ENCODE results near the gene DCDC1.

DCDC1 gene

DNA sequence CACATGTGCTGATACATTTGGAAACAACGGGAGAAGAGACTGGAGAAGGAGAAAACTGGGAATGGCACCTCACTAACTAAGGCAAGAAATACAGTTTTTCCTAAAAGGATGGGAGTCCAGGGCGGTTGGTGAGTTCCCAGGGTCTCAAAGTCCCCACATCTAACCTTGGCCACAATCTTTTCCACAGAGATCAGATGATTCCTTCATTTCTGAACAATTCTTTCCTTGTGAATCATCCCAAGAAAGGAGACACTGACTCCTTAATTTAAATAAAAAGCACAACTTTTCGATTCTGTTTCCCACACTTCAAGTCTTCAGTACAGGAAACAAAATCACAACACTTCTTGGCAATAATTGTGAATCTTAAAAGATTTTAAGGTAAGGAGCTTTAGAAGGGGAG is 384.7 kb downstream of the DCDC1 start:
- no peaks in the 10 kb centered on the region for H3K79me2 ChIP-seq (ENCODE audit: low read length)
- H4K20me1 ChIP-seq (ENCODE audit: insufficient read depth, low read length): no peaks in the 10 kb centered on the region
- no peak overlapping the region for H3K4me2 ChIP-seq (ENCODE audit: low read length)
- H3K9ac ChIP-seq (ENCODE audit: low read length): no peak overlapping the region
- H3K27me3 ChIP-seq (ENCODE audit: low read depth, low read length): no peaks in the 10 kb centered on the region
- no peak overlapping the region for H2AFZ ChIP-seq (ENCODE audit: low read depth, low read length)
- H3K36me3 ChIP-seq (replicated peaks; ENCODE audit: low read depth, low read length): no peaks in the 10 kb centered on the region
- no peak overlapping the region for H3K27ac ChIP-seq (ENCODE audit: low read length)
- TF ChIP-seq EZH2phosphoT487 (IDR thresholded peaks at IDR 0.05; ENCODE audit: low read depth) (no peak), CTCF (IDR thresholded peaks at IDR 0.05; ENCODE audit: low read depth, low read length) (no peak)
- no peak overlapping the region for H3K4me3 ChIP-seq (ENCODE audit: low read length)
- H3K9me3 ChIP-seq (ENCODE audit: insufficient read depth, low read length): no peaks in the 10 kb centered on the region
- no peaks in the 10 kb centered on the region for H3K4me1 ChIP-seq (ENCODE audit: low read length)

DNA sequence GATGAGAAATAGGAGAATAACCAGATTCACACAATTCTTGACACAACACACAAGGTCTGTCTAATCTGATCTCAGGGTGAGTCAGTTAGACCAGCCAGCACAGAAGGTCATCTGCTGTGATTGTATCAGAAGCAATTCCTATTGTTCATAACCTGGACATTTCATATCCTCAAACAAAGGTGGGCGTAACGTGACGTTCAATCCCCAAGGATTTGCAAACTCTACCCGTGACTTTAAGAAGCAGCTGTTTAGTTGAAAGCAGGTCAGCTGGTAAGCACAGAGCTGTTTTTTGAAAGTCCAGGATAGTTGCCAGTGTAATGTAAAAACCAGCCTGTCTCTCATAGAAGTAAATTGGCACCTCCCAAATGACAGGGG is 385.1 kb downstream of the DCDC1 start:
- no peak overlapping the region for H2AFZ ChIP-seq (ENCODE audit: low read depth, low read length)
- H4K20me1 ChIP-seq (ENCODE audit: insufficient read depth, low read length): no peaks in the 10 kb centered on the region
- H3K4me2 ChIP-seq (ENCODE audit: low read length): no peak overlapping the region
- H3K27ac ChIP-seq (ENCODE audit: low read length): no peak overlapping the region
- H3K79me2 ChIP-seq (ENCODE audit: low read length): no peaks in the 10 kb centered on the region
- H3K9me3 ChIP-seq (ENCODE audit: insufficient read depth, low read length): no peaks in the 10 kb centered on the region
- no peaks in the 10 kb centered on the region for H3K27me3 ChIP-seq (ENCODE audit: low read depth, low read length)
- no peaks in the 10 kb centered on the region for H3K36me3 ChIP-seq (replicated peaks; ENCODE audit: low read depth, low read length)
- H3K4me1 ChIP-seq (ENCODE audit: low read length): no peaks in the 10 kb centered on the region
- no peak overlapping the region for H3K9ac ChIP-seq (ENCODE audit: low read length)
- no peak for TF ChIP-seq CTCF (IDR thresholded peaks at IDR 0.05; ENCODE audit: low read depth, low read length)
- TF ChIP-seq EZH2phosphoT487 (IDR thresholded peaks at IDR 0.05; ENCODE audit: low read depth): no peak
- H3K4me3 ChIP-seq (ENCODE audit: low read length): no peak overlapping the region

DNA sequence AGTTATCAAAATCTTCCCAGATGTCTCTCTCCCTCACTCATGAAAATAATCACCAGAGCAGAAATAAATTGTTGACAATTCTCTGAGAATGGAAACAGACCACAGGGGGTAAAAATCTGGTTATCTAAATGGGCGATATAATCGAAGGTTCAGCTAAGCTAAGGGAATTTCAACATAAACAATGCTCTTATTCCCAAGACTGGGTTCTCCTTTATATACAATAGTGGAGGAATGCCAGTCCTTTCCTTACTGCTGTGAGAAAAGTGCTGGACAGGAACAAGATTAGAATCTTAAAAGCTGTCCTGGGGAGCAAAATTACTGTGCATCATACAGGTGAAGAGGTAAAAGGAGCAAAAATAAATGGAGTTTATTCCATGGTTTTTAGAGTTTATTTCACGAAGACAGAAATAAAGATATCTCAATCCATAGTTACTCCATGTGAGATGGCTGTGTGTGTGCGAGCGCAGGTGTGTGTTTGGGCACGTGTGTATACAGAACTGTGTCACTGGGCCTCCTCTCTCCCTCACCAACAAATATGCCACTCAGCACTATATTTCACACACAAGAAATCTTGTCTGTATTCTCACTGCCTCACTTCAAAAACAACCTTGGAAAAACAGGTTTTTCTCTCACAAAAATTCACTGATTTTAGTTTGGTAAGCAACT is 385.6 kb downstream of the DCDC1 start:
- no peaks in the 10 kb centered on the region for H3K36me3 ChIP-seq (replicated peaks; ENCODE audit: low read depth, low read length)
- no peak overlapping the region for H3K4me2 ChIP-seq (ENCODE audit: low read length)
- H3K4me1 ChIP-seq (ENCODE audit: low read length): no peaks in the 10 kb centered on the region
- H3K27ac ChIP-seq (ENCODE audit: low read length): no peak overlapping the region
- no peak overlapping the region for H3K4me3 ChIP-seq (ENCODE audit: low read length)
- no peak overlapping the region for H2AFZ ChIP-seq (ENCODE audit: low read depth, low read length)
- no peaks in the 10 kb centered on the region for H3K27me3 ChIP-seq (ENCODE audit: low read depth, low read length)
- no peaks in the 10 kb centered on the region for H3K9me3 ChIP-seq (ENCODE audit: insufficient read depth, low read length)
- H4K20me1 ChIP-seq (ENCODE audit: insufficient read depth, low read length): no peaks in the 10 kb centered on the region
- H3K9ac ChIP-seq (ENCODE audit: low read length): no peak overlapping the region
- H3K79me2 ChIP-seq (ENCODE audit: low read length): no peaks in the 10 kb centered on the region
- TF ChIP-seq EZH2phosphoT487 (IDR thresholded peaks at IDR 0.05; ENCODE audit: low read depth): no peak
- TF ChIP-seq CTCF (IDR thresholded peaks at IDR 0.05; ENCODE audit: low read depth, low read length): no peak

DNA sequence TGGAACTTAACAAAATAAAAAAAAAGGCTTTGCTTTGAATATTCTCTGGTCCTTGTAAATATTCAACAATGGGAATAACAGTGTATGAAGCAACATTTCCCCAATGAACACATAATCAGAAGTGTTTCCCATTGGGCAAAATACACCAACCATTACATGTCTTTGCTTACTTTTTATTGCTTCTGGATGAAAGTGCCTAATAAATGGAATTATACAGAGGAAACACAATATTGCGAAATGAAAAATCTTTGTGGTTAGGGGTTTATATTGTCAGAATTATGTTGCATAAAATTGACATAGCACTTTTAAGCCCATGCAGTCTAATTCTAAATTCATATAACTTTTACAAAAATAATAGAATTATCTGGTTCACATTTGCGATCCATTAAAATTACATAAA is 386.4 kb downstream of the DCDC1 start:
- no peaks in the 10 kb centered on the region for H3K9me3 ChIP-seq (ENCODE audit: insufficient read depth, low read length)
- H3K79me2 ChIP-seq (ENCODE audit: low read length): no peaks in the 10 kb centered on the region
- no peak overlapping the region for H3K27ac ChIP-seq (ENCODE audit: low read length)
- H3K4me2 ChIP-seq (ENCODE audit: low read length): no peak overlapping the region
- H3K4me1 ChIP-seq (ENCODE audit: low read length): no peaks in the 10 kb centered on the region
- no peaks in the 10 kb centered on the region for H4K20me1 ChIP-seq (ENCODE audit: insufficient read depth, low read length)
- H3K27me3 ChIP-seq (ENCODE audit: low read depth, low read length): no peaks in the 10 kb centered on the region
- H2AFZ ChIP-seq (ENCODE audit: low read depth, low read length): no peak overlapping the region
- no peak overlapping the region for H3K9ac ChIP-seq (ENCODE audit: low read length)
- H3K36me3 ChIP-seq (replicated peaks; ENCODE audit: low read depth, low read length): no peaks in the 10 kb centered on the region
- no peak overlapping the region for H3K4me3 ChIP-seq (ENCODE audit: low read length)
- TF ChIP-seq EZH2phosphoT487 (IDR thresholded peaks at IDR 0.05; ENCODE audit: low read depth): no peak
- no peak for TF ChIP-seq CTCF (IDR thresholded peaks at IDR 0.05; ENCODE audit: low read depth, low read length)
